Esophagus mucosa (tissue), 1 donor: Measurements from ENCODE around the gene ZFYVE21. TPM values are rescaled to one million over a fixed set of nuclear protein-coding genes. Genes with fewer than 3 reads are reported as not detected.

Experiments used
- ATAC-seq: fragments of 200-7000 bp; cut with Tn5 transposase; one replicate; pipeline ENCODE4 v1.9.1; 2020
- total RNA-seq: library from RNA; stranded (reverse); gene quantifications from one replicate; pipeline ENCODE4 v1.2.4, GENCODE V29; 2023
- donor health status: DM: yes; HTN: yes; CAD: no.

ZFYVE21 gene
- total RNA-seq, 1 donor from 2014 or later = 58.8 TPM

DNA sequence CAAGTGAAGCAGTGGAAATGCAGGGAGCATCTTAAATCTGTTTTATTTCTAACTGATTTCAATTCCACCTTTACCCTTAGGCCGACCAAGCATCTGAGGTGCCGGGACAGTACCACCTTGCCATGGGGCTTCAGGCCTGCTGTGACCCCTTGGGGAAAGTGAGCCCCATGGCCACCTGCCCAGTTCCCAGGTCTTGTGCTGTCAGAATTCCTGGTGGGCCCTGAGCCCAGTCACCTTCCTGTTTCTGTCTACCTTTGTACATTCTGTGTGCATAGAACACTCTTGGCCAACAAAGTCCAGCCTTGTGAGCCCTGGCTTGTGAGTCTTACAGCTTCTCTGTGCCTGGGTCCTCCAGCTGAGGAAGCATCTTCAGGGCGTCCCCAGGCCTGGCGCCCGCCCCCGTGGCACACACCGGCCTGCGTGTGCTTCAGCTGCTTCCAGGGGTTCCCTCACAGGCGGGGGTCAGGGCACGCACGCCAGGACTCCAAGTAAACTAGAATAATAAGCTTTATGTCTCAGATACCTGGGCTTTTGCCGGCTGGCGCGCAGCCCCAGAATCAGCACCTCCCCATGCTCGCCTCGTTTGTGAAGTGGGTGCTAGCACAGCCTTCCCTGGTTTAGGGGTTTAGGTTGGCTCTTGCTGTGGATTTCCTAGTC is 10.3 kb downstream of the ZFYVE21 start:
- ATAC-seq = no peak

DNA sequence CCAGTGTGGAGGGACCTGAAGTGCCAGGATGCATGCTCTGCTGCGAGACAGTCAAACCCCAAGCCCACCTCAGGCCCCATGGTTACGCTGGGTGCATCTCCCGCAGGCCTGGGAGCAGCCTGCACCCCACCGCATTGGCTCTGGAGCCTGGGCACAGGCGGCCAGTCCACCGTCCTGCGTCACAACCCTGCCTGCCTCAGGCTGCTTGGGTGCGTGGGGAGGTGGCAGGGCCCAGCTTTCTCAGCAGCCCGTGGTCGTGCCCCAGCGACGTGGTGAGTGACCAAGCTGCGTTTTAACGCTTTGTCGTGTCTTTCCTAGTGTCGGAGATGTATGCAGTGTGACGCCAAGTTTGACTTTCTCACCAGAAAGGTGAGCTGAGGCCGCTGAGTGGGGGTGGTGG is 10.9 kb downstream of the ZFYVE21 start:
- ATAC-seq = no peak

DNA sequence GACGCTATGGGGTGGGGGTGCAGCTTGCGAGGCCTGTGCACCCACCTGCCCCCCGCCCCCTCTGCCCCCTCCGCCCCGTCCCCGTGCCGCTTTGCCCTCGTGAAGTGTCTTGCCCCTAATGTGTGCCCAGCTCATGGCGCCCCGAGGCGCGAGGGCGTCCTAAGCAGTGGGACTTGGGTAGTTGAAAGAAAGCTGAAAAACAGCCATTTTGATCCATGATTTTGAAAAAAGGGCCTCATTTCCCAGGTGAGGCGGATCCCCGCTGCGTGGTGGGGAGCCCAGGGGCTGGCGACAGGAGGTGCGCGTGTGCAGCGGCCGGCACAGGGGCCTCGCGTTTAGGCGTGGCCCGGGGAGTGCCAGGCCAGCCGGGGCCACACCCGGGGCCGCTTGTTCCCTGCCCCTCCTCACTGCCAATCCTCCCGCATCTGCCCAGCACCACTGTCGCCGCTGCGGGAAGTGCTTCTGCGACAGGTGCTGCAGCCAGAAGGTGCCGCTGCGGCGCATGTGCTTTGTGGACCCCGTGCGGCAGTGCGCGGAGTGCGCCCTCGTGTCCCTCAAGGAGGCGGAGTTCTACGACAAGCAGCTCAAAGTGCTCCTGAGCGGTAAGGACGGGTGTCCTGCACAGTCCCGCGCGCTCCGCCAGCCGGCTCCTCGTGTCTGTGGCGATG is 11.8 kb downstream of the ZFYVE21 start:
- ATAC-seq = no peak

DNA sequence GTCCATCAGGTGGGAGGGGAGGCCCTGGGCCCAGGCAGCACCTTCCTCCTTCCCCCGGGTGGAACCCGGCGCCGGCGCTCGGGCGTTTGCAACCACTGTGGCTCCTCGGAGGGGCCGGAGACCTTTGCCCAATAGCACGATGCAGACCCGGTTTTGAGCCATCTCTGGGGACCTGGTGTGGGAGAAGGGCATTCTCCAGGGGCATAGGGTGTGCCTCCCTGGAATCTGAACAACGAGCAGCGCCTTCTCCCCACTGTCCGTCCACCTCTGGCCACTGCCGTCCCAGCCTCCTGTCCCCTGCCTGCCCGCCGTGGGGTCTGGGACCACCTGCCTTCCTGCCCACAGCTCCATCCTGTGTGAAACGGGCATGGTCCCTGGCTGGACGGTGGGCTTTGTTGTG is 12.5 kb downstream of the ZFYVE21 start:
- no peak for ATAC-seq

DNA sequence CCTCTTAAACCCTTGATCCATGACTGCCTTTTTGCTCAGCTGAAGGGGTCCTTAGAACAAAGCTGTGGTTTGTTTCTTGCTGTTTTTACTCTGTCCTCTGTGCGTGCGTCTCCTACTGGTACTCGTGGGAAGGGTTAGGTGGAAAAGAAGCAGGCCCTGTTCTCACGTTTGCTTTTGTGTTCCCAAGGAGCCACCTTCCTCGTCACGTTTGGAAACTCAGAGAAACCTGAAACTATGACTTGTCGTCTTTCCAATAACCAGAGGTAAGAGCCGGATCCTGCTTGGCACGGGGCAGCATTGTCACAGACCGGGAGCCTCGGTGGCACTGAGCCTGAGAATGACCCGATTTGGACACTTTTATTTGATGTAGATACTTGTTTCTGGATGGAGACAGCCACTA is 13.1 kb downstream of the ZFYVE21 start:
- ATAC-seq = peak; percentile 1

DNA sequence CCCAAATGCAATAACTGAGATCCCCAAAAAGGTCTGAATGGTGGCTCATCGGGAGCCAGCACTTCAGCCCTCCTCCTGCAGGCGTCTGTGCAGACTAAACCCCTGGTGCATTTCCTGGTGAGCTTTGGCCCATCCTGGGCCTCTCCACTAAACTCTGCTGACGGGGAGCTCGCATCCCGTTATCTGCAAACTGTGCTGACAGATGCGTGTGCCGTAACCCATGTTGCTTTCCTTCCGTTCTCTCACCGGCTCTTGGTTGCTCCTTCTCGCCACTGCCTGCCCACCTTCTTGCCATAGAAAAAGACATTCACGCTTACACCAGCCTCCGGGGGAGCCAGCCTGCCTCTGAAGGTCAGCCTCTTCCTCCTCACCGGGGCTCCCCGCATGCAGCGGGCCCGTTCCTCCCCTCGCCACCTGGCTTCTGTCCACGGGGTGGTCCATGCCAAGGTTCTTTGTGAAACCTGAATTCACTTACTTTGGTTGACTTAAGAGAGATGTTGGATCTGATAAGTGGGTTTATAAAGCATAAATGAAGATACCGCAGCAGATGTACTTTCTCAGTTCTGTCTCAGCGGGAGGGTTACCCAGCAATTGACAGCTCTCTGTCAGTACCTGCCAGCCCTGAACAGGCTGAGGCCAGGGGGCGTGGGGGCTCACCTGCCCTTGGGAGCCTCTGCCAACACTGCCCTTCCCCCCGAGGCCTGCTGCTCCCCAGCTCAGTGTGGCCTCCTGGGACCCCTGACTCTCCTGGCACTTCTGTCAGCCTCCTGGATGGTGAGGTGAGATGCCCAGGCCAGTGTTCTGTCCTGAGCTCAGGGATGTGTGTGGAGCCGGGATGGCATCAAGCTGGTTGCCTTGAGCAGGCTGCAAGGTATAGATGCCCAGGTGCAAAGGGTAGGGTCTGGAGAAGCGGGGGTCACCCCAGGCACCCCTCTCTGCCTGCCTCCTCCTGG is 14.2 kb downstream of the ZFYVE21 start:
- peak; percentile 44 for ATAC-seq

DNA sequence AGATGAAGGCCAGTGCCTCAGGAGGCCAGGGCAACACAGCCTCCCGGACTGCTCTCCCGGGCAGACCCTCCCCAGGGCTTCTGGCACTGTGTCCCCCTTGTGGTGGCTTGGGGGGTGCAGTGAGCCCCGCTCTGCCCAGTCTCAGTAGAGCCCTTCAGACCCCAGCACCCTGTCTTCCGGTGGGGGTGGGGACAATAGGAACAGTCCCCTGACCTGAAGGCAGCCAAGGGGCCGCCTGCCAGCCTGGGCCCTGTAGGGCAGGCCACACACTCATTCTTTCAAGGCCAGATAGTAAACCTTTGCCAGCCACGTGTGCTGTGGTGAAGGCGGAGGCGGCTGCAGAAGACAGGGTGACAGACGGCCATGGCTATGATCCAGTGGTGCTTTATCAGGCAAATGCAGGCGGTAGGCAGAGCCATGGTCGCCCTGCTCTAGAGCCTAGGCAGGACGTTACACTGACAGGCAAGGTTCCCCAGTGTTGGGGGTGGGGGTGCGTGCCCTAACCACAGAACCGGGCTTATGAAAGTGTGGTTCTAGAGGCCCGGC is 15.0 kb downstream of the ZFYVE21 start:
- ATAC-seq = peak; percentile 7

DNA sequence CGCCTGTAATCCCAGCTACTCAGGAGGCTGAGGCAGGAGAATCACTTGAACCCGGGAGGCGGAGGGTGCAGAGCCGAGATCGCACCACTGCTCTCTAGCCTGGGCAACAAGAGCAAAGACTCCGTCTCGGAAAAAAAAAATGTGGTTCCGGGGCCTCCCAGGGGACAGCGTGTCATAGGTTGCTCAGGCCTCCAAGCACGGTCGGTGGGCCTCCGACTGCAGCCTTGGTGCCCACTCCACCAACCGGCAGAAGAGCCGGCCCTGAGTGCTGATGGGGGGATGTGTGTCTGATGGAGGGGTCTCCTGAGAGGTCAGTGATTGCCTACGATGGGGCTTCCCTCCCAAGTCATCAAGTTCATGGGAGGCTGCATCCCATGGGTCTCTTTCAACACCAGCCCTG is 15.9 kb downstream of the ZFYVE21 start:
- no peak for ATAC-seq

DNA sequence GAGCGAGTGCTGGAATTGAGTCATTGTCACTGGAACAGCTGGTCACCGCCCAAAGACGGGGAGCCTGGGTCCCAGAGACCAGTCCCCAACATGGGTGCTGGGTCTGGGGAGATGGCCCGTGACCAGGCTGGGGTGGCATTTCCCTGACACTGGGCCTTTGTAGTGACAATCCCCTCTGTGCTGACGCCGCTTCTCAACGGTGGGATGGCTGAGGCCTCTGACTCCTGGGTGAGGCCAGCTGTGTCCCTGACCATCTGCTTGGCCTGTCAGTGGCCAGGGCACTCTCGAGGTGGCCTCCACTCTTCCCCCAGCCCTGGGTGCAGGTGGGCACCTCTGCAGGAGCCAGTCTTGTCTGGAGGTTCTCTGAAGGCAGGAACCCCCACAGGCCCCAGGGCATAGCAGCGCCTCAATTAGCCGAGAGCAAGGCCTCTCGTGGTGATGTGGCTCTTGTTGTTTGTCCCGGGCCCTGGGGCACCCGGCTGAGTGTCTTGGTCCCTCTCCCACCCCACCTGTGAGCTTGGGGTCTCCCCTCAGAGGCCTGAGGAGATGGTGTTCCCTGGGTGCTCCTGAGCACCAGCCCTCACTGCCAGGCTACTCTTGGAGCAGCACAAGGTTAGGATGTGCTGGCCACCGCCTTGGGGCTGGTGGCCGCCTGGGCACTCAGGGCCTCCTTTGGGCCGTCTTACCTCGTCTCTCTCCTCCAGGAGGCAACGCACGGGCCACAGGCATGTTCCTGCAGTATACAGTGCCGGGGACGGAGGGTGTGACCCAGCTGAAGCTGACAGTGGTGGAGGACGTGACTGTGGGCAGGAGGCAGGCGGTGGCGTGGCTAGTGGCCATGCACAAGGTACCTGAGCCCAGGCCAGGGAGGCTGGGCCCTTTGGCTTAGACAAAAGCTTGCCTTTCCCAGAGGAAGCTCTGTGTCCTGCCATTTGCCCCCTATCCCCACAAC is 16.6 kb downstream of the ZFYVE21 start:
- ATAC-seq = no peak

DNA sequence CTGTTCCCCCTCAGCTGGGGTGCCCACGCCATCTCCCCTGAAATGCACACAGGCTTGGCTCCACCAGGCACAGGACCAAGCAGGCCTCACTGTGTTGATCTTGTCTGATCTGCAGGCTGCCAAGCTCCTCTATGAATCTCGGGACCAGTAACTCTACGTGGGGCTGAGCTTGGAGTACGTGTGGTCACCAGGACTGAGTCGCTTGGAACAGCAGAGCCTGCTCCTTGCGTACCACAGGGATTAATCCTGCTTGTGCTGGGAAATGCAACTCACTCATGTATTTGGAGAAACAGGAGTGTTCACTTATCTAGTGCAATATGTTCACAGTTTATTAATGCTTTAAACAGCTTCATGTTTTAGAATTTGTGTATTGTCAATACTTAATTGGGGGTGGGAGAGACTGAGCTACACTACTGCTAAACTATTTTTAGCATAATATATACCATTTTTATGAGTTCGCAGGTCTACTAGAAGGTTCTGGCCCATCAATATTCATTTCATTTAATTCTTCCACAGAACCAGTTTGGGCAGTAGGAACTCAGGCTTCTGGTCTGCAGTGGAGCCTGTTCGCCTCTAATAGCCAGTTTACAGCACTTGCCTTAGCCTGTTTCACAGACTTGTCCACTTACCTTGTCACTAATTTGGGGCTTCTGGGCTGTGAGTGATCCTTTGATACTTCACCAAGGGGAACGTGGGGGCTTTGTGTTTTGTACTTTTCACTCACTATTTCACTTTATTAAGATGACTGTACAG is 17.4 kb downstream of the ZFYVE21 start:
- ATAC-seq = no peak

DNA sequence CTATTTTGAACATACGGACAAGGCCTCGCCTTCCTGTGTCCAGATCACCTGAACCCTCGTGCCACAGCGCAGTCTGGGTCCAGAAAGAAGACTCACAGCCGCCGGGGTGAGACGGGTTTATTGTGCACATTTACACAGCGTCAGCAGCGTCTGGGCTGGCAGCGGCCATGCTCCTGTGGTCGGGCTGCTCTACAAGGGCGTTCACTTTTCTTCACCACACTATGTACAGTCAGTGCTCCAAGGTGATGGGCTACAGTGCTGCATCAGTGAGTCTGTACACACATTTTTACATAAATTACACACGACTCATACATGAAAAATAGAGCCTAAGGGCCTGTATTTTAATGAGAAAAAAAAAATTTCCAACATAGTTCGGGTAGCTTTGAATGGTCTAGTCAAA is 18.0 kb downstream of the ZFYVE21 start:
- ATAC-seq = no peak

DNA sequence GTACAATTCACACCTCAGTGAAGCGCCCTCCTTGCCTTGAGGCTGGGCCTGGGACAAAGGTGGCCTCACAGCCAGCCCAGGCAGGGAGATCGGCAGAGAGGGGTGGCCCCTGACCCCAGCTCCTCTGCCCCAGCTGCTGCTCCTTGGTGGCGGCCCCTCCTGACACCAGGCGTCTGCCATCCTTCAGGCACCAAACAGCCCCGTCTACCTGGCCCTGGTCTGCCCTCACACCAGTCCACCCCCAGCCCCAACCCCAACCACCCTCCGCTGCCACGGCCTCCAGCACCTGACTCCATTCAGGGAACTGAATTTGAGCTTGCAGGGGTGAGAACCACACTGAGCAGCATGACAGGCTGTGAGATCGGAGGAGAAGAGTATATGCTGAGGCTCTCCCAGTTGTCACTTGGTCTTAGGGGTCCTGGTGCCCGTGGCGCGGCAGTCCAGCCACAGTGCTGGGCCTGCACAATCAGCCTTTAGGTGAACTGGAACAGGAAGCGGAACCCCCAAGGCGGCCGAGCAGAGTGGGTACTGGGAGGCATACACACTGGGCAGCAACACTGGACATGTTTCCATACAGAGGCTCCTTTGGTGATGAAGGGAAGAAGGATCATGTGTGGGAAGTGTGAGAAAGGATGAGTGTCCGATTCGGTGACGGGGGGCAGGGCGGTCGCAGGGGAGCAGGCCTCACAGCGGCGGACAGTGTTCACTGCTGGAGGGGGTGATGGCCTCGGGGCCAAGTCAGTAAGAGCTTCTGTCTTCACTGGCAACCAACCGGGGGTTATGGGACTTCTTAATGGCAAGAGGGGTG is 18.7 kb downstream of the ZFYVE21 start:
- ATAC-seq = no peak

DNA sequence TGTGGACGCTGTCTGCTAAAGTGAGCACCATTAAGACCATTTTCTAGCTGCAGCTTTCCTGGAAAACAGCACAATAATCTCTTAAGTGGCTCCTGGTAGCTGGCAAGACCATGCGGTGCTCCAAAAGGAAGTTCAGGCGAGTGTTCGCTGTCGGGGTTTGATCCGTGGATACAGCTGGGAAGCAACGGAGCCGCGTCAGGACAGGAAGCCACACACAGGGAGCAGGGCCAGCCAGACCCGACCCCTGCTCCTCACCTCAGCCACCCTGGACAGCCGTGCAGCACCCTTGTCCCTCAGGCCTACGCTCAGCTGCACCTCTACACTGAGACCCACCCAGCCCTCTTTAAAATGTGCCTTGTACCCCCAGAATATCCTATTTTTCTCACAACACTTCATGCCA is 19.4 kb downstream of the ZFYVE21 start:
- no peak for ATAC-seq

DNA sequence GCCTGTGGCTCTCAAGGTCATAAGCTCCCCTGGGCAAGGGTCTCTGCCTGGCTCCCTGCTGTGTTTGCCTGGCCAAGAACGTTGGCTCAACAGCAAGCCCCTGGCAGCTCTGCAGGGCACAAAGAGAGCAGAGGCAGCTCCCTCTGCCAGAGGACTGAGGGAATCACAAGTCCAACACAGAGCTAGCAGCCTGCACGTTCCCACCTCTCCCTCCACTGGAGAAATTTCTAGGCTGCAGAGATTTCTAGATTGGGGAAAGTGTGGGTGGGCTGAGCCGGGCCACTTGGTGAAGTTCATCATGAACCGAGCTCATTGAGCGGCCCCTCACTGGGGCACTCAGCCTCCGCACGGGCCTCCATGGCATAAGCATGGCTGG is 19.8 kb downstream of the ZFYVE21 start:
- ATAC-seq = no peak

DNA sequence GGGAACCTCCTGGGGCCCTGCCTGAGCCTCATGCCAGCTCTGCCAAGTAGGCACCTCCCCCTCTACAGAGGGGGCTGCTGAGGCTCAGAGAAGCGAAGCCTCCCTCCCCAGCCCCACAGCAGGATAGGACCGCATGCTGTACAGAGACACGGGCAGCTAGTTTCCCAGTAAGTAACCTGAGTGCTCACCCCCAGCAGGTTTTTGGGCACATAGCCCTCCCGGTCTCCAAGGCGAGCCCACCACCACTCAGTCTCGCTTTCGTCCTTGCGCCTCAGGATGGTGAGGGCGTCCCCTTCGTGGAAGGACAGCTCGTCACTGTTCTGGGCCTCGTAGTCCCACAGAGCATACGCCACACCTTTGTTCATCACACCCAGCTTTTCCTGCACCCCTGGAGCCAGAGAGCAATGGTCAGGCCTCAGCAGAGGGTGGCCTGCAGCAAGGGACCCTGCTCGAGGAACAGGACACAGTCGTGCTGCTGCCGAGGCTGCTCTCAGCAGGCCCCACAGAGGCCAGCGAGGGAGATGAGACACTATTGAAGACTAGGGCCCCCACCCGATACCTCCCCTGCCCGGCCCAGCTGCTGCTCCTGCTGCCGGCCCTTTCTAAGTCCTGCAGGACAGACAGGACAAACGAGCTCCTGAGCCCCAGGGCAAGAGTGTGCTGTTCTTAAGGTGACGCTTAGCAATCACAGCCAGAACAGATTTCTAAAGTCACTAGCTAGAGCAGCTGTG is 20.4 kb downstream of the ZFYVE21 start:
- peak; percentile 76 for ATAC-seq

DNA sequence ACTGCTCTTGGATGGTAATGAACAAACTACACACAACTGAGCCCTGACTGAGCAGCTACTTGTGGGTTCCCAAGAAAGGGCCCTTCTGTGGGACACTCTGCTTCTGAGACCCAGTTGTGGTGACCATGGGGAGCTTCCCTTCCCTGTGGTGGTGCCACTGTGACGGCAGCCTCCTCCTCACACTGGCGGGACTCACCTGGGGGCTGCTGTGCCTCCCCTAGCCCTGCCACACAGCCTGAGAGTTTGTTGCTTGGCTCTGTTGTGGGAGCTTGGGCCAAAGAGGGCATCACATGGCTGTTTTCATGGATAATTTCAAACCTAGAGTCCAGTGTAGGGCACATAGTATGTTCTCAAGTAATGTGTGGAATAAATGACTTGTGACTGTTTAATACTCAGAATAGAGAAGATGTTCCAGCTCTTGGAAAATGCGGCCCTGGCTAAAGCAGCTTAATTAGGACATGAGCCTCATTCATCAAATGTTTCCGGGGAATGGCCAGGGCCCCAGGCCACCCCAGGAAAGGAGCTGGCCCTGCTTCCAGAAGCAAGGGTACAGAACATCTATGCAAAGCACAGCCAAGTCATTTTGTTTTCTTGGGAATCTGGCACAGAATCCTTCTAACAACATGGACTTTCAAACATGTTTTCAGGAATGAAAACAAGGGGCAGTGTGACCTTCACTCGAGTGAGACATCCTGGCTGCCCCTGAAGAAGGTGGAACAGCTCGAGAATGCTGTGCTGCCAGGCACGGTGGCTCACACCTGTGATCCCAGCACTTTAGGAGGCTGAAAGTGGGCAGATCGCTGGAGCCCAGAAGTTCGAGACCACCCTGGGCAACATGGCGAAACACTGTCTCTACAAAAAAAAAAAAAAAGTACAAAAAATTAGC is 21.2 kb downstream of the ZFYVE21 start:
- ATAC-seq = no peak

DNA sequence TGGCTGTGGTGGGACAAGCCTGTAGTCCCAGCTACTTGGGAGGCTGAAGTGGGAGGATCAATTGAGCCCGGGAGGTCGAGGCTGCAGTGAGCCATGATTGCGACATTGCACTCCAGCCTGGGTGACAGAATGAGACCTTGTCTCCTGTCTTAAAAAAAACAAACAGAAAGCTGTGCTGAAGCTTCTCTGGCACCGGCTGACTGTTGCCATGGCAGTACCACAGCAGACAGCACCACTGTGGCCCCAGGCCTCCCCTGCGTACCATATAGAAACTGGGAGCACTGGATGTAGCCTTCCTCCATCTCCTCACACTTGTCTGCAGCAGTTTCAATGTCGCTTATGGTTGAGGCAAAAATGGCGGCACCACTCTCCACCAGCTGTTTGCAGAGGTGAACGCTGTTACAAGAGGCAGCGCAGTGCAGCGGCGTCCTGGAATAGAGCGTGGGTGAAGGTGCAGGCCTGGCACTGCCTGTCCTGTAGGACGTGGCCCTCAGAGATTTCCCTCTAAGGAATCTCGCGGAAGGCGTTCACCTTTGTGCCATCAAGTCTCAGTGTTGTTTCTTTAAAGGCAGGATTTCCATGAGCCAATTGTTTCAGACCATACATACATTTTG is 21.9 kb downstream of the ZFYVE21 start:
- ATAC-seq = no peak

DNA sequence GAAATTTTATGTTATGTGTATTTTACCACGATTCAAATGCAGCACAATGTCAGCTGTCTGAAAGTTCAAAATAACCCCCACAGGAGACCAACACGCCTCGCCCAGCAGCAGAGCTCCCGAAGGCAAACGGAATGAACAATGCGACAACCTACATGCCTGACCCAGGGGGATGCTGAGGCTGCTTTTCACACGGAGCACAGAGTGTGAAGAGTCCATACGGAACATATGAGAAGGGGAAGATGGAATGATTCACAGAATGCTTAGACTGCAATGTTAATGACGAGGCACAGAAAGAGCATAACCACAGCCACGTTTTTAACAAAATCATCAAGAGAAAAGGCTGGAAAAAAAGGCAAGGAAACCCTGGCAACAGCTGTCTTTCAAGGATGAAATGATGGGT is 22.6 kb downstream of the ZFYVE21 start:
- ATAC-seq = no peak
